HG03064 (cell line): Measurements from ENCODE around the gene PAXX.

Experiments used
- ATAC-seq: cut with Tn5 transposase; IDR thresholded peaks from one replicate; pipeline ENCODE4 v1.9.1; 2021; ENCODE audit warnings: low read depth; ENCODE audit not compliant: unreplicated experiment

PAXX gene

DNA sequence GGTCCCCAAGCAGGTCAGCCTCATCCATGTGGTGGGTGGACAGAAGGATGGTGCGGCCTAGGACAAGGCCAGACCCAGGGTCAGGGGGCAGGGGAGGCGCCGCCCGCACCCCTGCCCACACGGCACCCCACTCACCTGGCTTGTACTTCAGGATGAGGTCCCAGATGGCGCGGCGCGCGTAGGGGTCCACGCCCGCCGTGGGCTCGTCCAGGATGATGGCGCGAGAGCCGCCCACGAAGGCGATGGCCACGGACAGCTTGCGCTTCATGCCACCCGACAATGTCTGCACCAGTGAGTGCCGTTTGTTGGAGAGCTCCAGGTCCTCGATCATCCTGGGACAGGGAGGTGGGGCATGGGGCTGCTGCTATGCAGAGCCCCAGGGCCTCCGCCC is 23.3 kb downstream of the PAXX start:
- no peak for ATAC-seq

DNA sequence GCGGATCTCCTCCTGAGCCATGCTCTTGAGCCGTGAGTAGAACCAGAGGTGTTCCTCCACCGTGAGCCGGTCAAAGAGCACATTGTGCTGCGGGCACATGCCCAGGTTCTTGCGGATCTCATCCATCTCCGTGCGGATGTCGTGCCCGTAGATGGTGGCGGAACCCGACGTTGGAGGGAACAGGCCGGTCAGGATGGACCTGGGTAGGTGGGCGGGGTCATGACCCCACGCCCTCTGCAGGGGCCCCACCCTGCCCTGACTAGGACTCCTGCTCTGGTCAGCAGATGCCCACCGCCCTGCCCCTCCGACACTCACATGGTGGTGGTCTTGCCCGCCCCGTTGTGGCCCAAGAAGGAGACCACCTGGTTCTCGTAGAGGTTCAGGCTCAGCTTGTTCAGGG is 23.8 kb downstream of the PAXX start:
- ATAC-seq, result no peak

DNA sequence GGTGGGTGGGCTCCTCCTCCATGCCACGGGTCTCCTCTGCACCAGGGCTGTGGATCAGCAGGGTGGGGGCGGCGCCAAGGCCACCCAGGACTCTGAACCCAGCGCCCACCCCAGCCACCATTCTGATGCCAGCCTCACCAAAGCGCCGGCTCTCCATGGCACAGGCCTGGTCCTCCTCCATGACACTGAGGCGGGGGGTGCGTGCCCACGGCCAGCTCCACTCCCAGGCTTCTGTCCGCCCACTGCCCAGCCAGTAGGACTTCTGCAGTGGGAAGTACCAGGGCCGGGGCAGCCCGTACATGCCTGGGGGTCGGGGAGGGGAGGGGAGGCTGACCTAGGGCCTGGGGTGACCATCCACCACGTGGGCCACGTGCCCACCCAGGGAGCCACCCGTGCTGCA is 24.2 kb downstream of the PAXX start:
- no peak for ATAC-seq

DNA sequence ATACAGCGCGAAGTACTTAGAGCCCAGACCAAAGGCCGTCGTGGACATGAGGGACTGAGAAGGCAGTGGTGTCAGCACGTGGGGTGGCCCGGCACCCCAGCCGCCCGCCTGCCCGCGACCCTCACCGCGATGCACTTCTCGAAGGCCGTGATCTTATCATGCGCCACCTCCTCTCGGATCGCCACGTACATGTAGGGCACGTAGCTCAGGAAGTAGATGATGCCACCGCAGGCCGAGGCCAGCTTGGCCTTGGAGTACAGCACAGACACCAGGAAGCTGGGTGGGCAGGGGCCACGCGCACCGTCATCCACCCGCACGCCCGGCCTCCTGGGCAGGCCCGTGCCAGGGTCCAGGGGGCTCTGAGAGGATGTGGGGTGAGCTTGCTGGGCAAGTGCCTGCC is 24.8 kb downstream of the PAXX start:
- ATAC-seq, result no peak

DNA sequence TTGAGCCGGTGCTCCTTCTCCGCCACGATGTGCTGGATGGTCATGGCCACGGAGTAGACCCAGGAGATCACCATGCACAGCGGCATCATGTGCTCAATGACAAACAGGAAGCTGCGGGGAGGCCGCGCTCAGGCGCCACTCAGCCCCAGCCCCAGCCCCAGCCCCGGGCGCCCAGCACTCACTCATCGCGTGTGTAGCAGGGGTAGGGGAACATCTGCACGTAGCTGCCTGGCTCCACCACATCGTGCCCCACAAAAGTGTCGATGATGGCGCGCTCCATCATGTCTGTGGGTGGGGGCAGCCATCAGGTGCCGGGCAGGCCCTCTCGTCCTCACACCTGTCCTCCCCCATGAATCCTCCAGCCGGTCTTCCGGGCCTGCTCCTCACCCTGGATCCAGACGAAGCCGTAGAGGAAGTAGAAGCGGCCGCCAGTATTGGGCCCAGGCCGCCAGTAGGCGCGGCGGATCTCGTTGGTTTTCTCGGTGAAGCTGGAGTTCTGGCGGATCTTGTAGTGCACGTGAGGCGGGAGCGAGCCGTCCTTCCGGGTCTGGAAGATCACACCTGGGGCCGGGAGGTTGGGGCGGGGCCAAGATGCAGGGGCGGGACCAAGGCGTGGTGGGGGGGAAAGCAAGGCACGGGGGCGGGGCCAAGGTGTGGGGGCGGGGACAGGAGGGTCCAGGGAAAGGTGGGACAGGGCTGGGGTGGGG is 25.7 kb downstream of the PAXX start:
- no peak for ATAC-seq

DNA sequence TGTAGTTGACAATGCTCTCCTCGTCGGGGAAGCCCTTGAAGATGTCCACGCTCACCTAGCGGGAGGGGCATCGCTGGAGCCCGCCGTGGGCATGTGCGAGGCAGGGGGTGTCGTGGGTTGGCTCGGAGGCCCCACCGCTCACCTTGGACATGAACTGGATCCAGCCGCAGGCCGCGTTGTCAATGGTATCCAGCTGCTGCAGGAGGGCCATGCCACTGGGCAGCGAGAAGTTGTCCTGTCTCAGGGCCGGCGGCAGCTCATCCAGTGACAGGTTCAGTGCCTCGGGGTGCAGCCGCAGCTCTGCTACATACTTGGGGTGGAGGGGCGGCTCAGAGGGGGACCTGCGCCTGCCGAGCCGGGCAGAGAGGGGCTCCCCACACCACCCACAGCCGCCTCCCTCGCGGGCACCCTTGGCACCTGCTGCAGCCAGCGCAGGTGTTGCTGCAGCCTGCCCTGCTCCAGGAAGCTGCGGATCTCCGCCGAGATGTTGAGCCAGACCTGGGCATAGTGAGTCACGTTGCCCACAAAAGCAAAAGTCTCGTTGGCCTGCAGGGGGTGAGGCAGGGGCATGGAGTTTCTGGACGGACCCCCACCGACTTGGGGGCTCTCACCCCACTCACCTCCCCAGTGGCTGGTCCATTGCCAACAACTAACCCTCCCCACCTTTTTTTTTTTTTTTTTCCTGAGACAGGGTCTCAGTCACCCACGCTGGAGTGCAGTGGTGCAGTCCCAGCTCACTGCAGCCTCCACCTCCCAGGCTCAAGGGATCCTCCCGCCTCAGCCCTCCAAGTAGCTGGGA is 26.7 kb downstream of the PAXX start:
- no peak for ATAC-seq

DNA sequence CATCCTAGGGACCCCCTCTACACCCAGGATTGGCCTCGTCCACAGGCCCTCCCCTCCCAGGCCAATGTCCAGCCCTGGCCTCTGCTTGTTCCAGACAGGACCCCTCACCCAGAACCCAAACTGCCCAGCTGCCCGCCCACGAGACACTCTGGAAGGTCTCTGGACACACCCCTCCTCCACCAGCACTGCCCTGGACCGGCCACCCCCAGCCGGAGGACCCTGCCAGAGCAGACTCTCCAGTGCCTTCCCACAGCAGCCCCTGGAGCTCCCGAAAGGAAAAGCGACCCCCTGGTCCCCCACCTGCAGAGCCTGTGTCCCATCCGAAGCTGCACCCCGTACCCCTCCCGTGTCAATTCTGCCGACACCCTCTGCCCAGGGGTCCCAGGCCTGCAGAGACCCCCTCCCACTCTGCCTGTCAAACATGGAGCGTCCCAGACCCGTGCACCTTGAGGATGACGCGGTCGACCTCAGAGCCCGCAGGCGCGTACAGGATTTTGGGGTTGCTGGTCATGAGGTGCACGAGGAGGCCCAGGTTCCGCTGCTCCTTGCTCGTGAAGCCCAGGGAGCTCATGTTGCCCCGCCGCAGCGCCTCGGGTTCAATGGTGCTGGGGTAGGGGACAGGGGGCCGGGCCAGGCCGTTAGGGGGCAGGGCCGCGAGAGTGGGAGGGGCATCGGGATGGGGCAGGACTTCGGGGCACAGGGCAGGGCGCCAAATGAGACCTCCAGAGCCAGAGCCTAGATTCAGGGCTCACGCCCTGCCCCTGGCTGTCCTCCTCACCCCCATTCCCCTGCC is 27.9 kb downstream of the PAXX start:
- no peak for ATAC-seq

DNA sequence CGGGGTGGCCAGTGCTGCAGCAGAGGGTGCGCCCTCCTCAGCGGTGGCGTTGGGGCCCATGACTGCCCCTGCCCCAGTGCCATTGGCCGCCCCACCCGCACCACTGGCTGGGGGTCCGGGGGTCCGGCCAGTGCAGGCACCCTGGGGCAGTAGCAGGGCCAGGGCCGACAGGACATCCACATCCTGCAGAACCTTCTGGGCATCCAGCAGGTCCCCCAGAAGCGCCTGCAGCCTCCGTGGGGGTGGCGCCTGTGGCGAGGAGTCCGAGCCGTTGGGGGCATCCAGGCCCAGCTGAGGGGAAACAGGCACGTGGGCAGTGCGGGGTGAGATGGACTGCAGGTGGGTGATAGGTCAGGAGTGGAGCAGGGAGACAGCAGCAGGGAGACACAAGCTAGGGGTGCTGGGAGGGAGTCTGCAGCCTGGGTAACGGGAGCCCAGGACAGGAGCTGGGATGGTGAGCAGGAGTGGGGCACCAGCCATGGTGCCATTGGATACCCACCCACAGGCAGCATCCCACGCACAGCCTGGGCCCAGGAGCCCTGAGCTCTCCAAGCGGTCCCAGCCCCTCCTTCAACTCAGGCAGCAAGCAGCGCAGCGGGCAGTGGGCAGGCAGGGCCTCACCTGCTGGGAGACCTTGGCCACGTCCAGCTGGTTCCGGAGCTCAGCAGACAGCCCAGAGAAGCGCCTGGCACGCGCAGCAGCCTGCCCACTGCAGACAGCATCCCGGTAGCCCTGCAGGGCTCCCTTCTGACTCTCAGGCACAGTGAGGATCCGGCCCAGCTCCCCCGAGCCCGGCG is 28.7 kb downstream of the PAXX start:
- no peak for ATAC-seq

DNA sequence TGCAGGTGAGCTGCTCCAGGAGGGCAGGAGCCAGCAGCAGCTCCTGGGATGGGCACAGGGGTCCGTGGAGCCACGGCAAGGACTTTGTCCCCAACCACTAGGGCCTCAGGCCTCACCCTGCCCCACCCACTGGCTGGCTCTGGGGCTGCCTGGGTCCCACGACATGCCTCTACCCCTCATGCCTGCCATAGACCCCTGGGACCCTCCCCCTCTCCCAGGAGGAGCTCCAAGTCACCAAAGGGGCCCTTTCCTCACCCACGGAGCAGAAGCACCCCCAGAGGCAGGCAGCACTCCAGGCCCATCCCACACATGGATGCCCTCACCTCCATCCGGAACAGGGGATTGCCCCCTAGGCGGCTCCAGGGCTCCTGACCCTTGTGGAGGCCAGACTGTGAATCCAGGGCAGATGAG is 29.4 kb downstream of the PAXX start:
- no peak for ATAC-seq

DNA sequence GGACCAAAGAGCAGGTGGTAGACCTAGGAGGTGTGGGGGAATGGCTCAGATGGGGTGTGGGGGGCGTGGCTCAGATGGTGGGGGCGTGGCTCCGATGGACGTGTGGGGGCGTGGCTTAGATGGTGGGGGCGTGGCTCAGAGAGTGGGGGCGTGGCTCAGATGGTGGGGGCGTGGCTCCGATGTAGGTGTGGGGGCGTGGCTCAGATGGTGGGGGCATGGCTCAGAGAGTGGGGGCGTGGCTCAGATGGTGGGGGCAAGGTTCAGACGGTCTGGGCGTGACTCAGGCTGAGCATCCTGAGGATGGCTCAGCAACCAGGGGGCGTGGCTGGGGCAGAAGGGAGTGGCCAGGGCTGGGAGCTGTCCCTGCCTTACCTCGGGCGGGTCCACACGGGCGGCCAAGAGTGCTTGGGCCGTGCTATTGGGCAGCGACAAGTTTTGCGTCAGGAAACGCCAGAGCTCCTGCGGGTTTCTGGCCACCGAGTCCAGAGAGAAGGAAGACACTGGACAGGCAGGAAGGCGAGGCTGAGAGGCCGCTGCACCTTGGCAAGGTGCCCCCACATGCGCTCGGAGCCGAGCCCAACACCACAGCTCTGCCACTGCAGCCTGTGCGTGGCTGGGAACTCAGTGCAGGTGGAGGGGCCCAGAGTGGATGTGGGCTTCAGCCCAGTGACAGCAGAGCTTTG is 29.9 kb downstream of the PAXX start:
- ATAC-seq, result no peak

DNA sequence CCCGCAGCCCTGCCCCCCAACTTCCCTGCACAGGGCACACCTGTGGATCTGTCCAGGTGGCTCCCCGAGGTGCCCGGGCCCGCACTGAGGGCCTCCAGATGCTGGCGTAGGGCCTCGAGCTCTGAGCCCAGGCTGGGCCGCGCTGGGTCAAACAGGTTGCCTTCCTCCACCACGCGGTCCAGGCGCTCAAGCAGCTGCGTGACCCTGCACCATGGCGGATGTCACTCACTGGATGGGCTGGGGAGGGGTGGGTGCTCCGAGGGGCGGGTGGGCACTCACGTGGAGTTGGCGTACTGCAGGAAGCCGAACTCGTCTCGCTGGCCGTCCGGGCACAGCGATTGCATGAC is 30.4 kb downstream of the PAXX start:
- no peak for ATAC-seq

DNA sequence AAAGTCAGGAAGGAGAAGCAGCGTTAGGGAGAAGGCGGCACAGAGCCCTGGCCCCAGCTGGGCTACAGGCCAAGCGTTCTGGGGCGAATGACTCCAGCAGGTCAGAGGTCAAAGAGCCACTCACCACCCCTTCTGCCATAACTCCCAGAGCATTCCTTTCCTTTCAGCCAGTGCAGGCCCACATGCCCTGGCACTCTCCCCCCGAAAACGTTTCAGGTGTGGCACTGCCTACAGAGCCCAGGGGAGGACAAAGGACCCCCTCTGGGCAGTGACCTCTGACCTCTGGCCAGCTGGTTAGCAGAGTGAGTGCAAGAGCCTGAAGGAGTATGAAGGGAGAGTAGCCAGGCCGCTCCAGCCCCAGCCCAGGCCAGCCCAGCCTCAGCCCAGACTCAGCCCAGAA is 30.9 kb downstream of the PAXX start:
- no peak for ATAC-seq

DNA sequence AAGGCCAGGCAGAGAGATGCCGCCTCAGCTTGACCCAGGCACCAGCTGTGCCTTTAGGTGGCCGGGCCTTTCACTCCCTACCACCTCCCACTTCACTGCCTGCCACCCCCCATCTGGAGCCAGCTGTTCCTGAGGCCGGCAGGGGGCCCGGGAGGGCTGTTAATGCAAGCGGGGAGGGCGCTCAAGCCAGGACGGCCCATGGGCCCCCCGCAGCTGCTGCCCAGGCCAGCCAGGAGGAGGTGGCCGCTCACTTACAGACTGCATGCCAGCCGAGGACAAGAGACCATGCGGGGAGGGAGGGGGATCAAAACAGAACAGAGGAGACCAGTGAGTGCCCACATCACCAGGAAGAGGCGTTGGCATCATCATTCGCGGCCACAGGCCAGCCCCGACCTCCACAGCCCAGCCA is 31.4 kb downstream of the PAXX start:
- ATAC-seq, result no peak

DNA sequence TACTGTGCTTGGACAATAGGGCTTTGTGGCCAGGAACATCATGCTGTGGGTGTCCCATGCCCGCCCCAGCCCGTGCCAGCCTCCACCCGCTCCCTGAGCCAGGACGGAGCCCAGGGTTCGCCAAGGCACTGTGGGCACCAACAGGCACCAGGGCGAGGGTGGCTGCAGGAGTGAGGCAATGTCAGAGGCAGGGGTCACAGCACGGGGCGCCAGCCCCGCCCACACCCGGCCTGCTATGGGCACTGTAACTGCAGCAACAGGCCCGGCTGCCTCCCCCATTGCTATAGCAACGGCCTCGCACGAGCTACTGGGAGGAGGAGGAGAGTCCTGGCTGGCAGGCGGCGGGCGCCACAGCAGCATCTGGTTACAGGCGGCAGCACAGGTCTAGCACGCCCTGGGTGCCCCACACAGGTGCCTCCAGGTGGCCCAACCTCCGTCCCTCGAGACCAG is 33.3 kb downstream of the PAXX start:
- ATAC-seq, result no peak

DNA sequence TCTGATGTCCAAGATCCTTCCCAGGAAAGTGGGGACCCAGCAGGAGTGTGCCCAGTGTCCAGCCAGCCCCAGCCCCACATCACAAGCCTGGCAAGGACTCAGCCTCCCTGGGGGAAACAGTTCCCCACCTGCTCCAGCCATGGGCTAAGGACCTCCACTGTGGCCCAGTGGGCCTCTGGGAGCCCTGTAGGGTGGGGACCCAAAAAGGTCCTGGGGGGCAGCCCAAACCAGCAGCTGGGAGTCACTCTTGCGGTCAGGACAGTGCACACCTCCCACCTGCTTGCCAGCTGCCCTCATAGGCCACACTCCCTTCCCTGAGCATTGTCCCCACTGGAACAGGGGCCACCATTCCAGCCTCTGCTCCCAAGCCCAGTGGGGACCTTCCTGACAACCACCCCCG is 34.2 kb downstream of the PAXX start:
- no peak for ATAC-seq

DNA sequence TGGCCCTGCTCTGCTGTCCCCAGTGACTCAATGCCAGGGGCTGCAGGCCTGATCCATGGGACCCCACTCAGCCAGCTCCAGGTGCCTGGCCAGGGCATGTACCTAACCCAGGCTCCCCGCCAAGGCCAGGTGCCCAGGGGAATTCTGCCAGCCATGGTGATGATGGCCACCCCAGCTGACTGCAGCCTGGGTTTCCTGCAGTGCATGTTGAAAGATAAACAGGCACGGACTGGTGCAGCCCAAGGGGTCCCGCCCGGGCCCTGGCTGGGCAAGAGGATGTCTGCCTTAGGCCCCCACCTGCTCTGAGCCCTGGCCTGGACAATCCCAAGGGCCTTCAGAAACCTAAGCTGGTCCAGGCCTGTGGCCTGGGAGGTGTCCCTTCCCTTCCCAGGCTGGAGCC is 34.6 kb downstream of the PAXX start:
- ATAC-seq, result no peak

DNA sequence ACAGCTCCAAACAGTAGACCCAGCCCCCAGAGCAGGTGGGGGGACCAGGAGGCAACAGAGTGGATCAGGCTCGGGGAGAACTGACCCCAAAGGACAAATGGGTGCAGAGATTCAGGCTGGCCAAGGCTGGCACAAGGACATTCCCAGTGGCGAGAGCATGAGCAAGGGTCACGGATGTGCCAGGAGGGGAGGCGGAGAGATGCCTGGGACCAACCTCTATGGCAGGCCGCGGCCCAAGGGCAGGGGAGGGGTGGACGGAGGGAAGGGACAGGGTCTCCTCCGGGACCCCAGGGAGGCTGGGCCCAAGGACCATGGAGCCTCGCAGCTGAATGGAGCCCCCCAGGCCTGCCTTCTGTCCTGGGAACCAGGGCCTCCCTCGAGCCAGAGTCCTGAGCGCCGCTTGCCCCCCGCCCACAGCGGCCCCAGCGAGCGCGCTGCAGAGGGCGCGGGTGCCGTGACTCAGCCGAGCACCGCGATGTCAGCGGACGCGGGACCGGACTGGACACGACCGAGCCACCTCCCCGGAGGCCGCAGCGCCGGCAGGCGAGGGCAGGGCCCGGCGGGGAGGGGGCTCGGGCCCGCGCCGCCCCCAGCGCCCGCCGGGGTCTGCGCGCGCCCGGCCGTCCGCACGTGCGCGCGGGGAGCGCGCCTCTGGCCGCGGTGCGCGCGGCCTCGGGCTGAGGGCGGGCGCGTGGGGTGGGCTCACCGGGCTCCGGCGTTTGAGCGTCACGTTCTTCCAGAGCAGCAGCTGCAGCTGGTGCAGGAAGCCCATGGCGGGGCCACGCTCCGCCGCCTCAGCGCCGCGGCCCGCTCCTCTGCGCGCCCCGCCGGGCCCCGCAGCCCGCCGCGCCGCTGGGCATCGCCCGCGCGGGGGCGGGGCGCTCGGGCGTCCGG is 35.4 kb downstream of the PAXX start, which contains the start of gene ABCA2:
ABCA2 (minus strand) TSS at position 869 of the 894 bp plus-strand sequence; CDS start at position 772, 97 bp downstream.
- ATAC-seq, result no peak

DNA sequence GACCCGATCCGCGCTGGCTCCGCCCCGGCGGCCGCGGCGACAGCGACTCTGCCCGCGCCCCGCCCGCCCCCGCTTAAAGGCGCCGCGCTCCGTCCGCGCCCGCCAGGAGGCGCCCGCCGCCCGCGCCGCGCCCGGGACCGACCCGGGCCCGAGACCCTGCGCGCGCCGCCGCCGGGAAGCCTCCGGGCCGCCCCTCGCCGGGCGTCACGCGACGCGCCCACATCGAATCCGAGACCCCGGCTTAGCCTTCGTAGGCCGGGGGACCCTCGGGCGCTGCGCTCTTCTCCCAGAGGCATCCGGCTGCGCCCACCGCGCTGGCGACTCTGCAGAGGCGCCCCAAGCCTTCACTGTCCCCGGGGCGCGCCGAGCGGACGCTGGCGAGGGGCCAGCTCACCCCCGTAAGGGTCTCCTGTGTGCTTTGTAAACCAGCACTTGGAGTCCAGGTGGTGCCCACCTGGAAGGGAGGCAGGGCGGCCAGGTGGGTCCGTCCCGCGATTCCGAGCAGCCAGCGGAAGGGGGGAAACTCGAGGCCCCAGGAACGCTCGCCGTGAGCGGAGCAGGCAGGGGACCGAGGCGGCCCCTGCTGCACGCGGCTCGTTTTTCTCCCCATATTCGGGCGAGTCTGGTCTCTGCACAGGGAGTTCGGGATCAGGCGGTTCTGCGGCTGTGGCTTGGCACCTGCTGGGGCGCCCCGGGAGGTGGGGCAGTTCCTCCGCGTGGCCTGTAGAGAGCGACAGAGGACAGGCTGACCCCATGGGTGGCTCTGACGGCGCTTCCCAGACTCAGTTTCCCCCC is 36.2 kb downstream of the PAXX start:
- no peak for ATAC-seq
